CD14-positive monocyte (primary cell): ENCODE measurements around the gene MROH8. TPM values are rescaled to one million over a fixed set of nuclear protein-coding genes. Genes with fewer than 3 reads are reported as not detected.

Source experiments
- DNase-seq, 3 donors: peaks; one replicate each; pipeline ENCODE4 v3.0.0-alpha.2; 2011 to 2022
- H2AFZ ChIP-seq: 2 replicates; pipeline ENCODE4 v1.6.0; 2012; ENCODE audit warnings: mild to moderate bottlenecking, low read depth, low read length, inconsistent platforms; ENCODE audit not compliant: insufficient read depth, poor library complexity, severe bottlenecking
- H3K27ac ChIP-seq, 2 donors: 1 replicate in 1 of 2; 2 replicates in 1 of 2; pipeline ENCODE4 v1.5.1; 2012 to 2013; ENCODE audit warnings: low read length in 2 of 2, control low read depth in 1 of 2, inconsistent platforms in 1 of 2, low read depth in 1 of 2, mild to moderate bottlenecking in 1 of 2
- H3K27me3 ChIP-seq, 2 donors: one replicate each; pipeline versions ENCODE4 v1.6.0 to v1.6.1; 2011 to 2013; ENCODE audit warnings: low read length in 2 of 2; ENCODE audit not compliant: control insufficient read depth in 2 of 2, insufficient read depth in 2 of 2
- H3K36me3 ChIP-seq, 2 donors: replicated peaks in 1 of 2; 1 replicate in 1 of 2; 2 replicates in 1 of 2; pipeline versions ENCODE4 v1.5.1 to v1.6.1; 2012 to 2013; ENCODE audit warnings: low read length in 2 of 2, control low read depth in 1 of 2, inconsistent platforms in 1 of 2, mild to moderate bottlenecking in 1 of 2; ENCODE audit not compliant: insufficient read depth in 2 of 2, control insufficient read depth in 1 of 2
- H3K4me1 ChIP-seq, 2 donors: 1 replicate in 1 of 2; 2 replicates in 1 of 2; pipeline versions ENCODE4 v1.5.1 to v1.6.1; 2012 to 2013; ENCODE audit warnings: low read length in 2 of 2, control low read depth in 1 of 2, inconsistent platforms in 1 of 2, mild to moderate bottlenecking in 1 of 2, moderate library complexity in 1 of 2; ENCODE audit not compliant: insufficient read depth in 2 of 2, control insufficient read depth in 1 of 2
- H3K4me2 ChIP-seq: replicated peaks from 2 replicates; pipeline ENCODE3; 2012; ENCODE audit warnings: low read length, moderate library complexity, mild to moderate bottlenecking; ENCODE audit not compliant: poor library complexity, severe bottlenecking; ENCODE audit errors: extremely low read depth
- H3K4me3 ChIP-seq, 3 experiments: fragments of 200-600 bp in 1 of 3; sonication (generic) in 1 of 3; replicated peaks in 1 of 3; 1 replicate in 2 of 3; 2 replicates in 1 of 3; pipeline ENCODE4 v1.5.1; 2011 to 2013; ENCODE audit warnings: low read length in 3 of 3, mild to moderate bottlenecking in 3 of 3, control low read depth in 2 of 3, low read depth in 2 of 3, inconsistent platforms in 1 of 3, moderate library complexity in 1 of 3
- H3K79me2 ChIP-seq: 2 replicates; pipeline ENCODE4 v1.6.0; 2012; ENCODE audit warnings: mild to moderate bottlenecking, control low read depth, inconsistent platforms, low read length, moderate library complexity; ENCODE audit not compliant: insufficient read depth
- H3K9ac ChIP-seq: 2 replicates; pipeline ENCODE4 v1.6.0; 2017; ENCODE audit warnings: low read length, mild to moderate bottlenecking; ENCODE audit not compliant: insufficient read depth, poor library complexity, severe bottlenecking
- H3K9me3 ChIP-seq, 2 donors: replicated peaks in 1 of 2; 1 replicate in 1 of 2; 2 replicates in 1 of 2; pipeline versions ENCODE4 v1.5.1 to v1.6.1; 2012 to 2013; ENCODE audit warnings: low read length in 2 of 2, control low read depth in 1 of 2; ENCODE audit not compliant: control insufficient read depth in 1 of 2, insufficient read depth in 1 of 2
- H4K20me1 ChIP-seq: 2 replicates; pipeline ENCODE4 v1.6.0; 2012; ENCODE audit warnings: mild to moderate bottlenecking, low read length, control low read depth, moderate library complexity; ENCODE audit not compliant: insufficient read depth
- H3K27ac Mint-ChIP-seq, 7 donors: one replicate each; pipeline ENCODE4 v1.8.0; 2020; ENCODE audit warnings: mild to moderate bottlenecking in 7 of 7, mixed read lengths in 7 of 7, moderate library complexity in 6 of 7, inconsistent platforms in 2 of 7
- H3K27me3 Mint-ChIP-seq, 3 donors: one replicate each; pipeline ENCODE4 v1.8.0; 2021 to 2022; ENCODE audit warnings: low read depth in 3 of 3, mild to moderate bottlenecking in 3 of 3, mixed read lengths in 3 of 3, moderate library complexity in 3 of 3, inconsistent platforms in 1 of 3
- H3K36me3 Mint-ChIP-seq, 2 donors: one replicate each; pipeline ENCODE4 v1.8.0; 2020; ENCODE audit warnings: mixed read lengths in 2 of 2, inconsistent platforms in 1 of 2, mild to moderate bottlenecking in 1 of 2
- H3K4me1 Mint-ChIP-seq: one replicate; pipeline ENCODE4 v1.8.0; 2020; ENCODE audit warnings: mild to moderate bottlenecking, mixed read lengths
- H3K4me3 Mint-ChIP-seq, 2 donors: one replicate each; pipeline ENCODE4 v1.8.0; 2020; ENCODE audit warnings: mild to moderate bottlenecking in 2 of 2, mixed read lengths in 2 of 2, moderate library complexity in 1 of 2
- H3K9me3 Mint-ChIP-seq, 7 donors: one replicate each; pipeline ENCODE4 v1.8.0; 2020 to 2022; ENCODE audit warnings: mixed read lengths in 7 of 7, mild to moderate bottlenecking in 6 of 7, moderate library complexity in 6 of 7, inconsistent platforms in 2 of 7
- CTCF ChIP-seq: fragments of 200-600 bp; IDR thresholded peaks from one replicate; pipeline ENCODE4 v1.8.0; 2022; ENCODE audit warnings: antibody characterized with exemption, mild to moderate bottlenecking
- WGBS: methylation state at CpG from one replicate; pipeline ENCODE4 v1.1.5; 2013; ENCODE audit warnings: missing lambda C conversion rate; ENCODE audit not compliant: insufficient coverage; 5-methylcytosine and 5-hydroxymethylcytosine counted together
- intact Hi-C, 2 donors: fragments of 100-400 bp; cut with micrococcal nuclease; formaldehyde crosslinking; loops; one replicate each; pipeline versions ENCODE4 v1.15.0 to v1.15.1; 2023
- polyA plus RNA-seq, 3 donors: library from polyadenylated mRNA; depleted of rRNA in 1 of 3; unstranded in 2 of 3; stranded (reverse) in 1 of 3; fragments of 300-500 nt in 2 of 3; fragments of >200 nt in 1 of 3; fragmentation: Illumina TruSeq in 2 of 3; gene quantifications; 1 replicate in 2 of 3; 2 replicates in 1 of 3; pipeline ENCODE4 v1.2.3, GENCODE V29; 2012 to 2021

MROH8 gene
- polyA plus RNA-seq, 3 donors, result 0.08 to 1.0 (median 0.52) TPM

GRCh38 chr20:37218441-37218840 is 39.1 kb upstream of the MROH8 start:
- no peak for DNase-seq
- Histone ChIP-seq H3K9ac (no peak overlapping the region), H3K36me3 (peaks cover 61 to 86% of the 10 kb centered on the region in 2 donors), H3K4me3 (no peak overlapping the region), H3K4me1 (peaks cover 8 to 11% of the 10 kb centered on the region in 2 donors), H2AFZ (no peak overlapping the region), H3K27ac (no peak overlapping the region), H4K20me1 (no peaks in the 10 kb centered on the region), H3K27me3 (no peaks in the 10 kb centered on the region), H3K79me2 (peaks cover 4% of the 10 kb centered on the region), H3K9me3 (no peaks in the 10 kb centered on the region), H3K4me2 (no peak overlapping the region)
- intact Hi-C loops, result no loop called here
- no peaks in the 10 kb centered on the region for H3K9me3 Mint-ChIP-seq
- H3K36me3 Mint-ChIP-seq, result peaks cover 51 to 82% of the 10 kb centered on the region in 2 donors
- H3K4me1 Mint-ChIP-seq, result peaks cover 10% of the 10 kb centered on the region
- H3K4me3 Mint-ChIP-seq, result no peak overlapping the region
- H3K27me3 Mint-ChIP-seq, result peaks cover 0 to 2% (median 0%) of the 10 kb centered on the region in 3 donors
- no peak for TF ChIP-seq CTCF
- no CpG with 5 or more reads among the region's 4 CpGs for WGBS
- H3K27ac Mint-ChIP-seq, result peak overlapping the region in 1 of 7 donors; percentile 16

GRCh38 chr20:37209661-37210314 is 30.4 kb upstream of the MROH8 start:
- Histone ChIP-seq H3K9ac (no peak overlapping the region), H3K9me3 (no peaks in the 10 kb centered on the region), H4K20me1 (no peaks in the 10 kb centered on the region), H3K4me1 (no peaks in the 10 kb centered on the region), H3K79me2 (no peaks in the 10 kb centered on the region), H3K4me3 (no peak overlapping the region), H3K36me3 (peaks cover 92 to 98% of the 10 kb centered on the region in 2 donors), H2AFZ (no peak overlapping the region), H3K4me2 (no peak overlapping the region), H3K27me3 (no peaks in the 10 kb centered on the region), H3K27ac (no peak overlapping the region)
- no peaks in the 10 kb centered on the region for H3K4me1 Mint-ChIP-seq
- no peak overlapping the region for H3K27ac Mint-ChIP-seq
- no peak for DNase-seq
- peaks cover 0 to 2% (median 0%) of the 10 kb centered on the region in 3 donors for H3K27me3 Mint-ChIP-seq
- WGBS, result no CpG with 5 or more reads among the region's 6 CpGs
- H3K9me3 Mint-ChIP-seq, result no peaks in the 10 kb centered on the region
- intact Hi-C loops, result no loop called here
- peaks cover 61 to 92% of the 10 kb centered on the region in 2 donors for H3K36me3 Mint-ChIP-seq
- H3K4me3 Mint-ChIP-seq, result no peak overlapping the region
- no peak for TF ChIP-seq CTCF
